Measurements from ENCODE around the gene GRHPR.

The GRHPR gene

DNA sequence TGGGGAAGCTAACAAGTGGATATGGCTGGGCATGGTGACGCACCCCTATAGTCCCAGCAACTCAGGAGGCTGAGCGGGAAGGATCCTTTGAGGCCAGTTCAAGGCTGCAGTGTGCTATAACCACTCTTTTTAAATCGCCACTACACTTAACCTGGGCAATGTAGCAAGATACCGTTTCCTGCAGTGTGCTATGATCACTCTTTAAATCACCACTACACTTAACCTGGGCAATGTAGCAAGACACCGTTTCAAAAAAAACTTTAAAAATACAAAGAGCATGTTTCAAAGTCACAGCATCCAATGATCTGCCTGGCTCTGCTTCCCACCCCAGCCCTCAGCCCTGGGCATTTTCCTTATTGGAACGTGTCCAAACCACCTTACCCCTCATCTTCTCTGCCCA lies 14.5 kb downstream of the GRHPR start:
- H3K4me3 ChIP-seq (ENCODE audit: low read length): no peak overlapping the region
- TF ChIP-seq, protein P1, sequence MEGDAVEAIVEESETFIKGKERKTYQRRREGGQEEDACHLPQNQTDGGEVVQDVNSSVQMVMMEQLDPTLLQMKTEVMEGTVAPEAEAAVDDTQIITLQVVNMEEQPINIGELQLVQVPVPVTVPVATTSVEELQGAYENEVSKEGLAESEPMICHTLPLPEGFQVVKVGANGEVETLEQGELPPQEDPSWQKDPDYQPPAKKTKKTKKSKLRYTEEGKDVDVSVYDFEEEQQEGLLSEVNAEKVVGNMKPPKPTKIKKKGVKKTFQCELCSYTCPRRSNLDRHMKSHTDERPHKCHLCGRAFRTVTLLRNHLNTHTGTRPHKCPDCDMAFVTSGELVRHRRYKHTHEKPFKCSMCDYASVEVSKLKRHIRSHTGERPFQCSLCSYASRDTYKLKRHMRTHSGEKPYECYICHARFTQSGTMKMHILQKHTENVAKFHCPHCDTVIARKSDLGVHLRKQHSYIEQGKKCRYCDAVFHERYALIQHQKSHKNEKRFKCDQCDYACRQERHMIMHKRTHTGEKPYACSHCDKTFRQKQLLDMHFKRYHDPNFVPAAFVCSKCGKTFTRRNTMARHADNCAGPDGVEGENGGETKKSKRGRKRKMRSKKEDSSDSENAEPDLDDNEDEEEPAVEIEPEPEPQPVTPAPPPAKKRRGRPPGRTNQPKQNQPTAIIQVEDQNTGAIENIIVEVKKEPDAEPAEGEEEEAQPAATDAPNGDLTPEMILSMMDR (IDR thresholded peaks at IDR 0.05; ENCODE audit: insufficient read depth, low read depth, low read length, missing control alignments): no peak
- DNase-seq (ENCODE audit: low read depth): no peak

DNA sequence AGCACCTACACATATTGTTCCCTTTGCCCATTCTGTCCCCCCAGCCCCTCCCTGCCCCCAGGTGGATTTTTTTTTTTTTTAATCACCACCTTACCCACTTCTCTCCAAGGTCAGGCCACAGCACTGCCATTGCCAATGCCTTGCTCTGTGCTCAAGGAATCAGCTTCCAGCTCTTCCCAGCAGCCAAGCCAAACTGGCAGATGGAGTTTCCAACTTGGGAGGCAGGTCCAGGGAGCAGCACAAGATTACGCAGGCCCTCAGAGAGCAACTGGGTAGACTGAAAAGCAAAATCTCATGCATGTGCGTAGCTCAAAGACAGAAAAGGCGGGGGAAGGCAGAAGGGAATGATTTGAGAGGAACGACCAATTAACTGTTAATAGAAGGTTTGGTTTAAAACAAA lies 15.1 kb downstream of the GRHPR start:
- DNase-seq (ENCODE audit: low read depth): no peak
- TF ChIP-seq, protein P1 (IDR thresholded peaks at IDR 0.05; ENCODE audit: insufficient read depth, low read depth, low read length, missing control alignments): no peak

DNA sequence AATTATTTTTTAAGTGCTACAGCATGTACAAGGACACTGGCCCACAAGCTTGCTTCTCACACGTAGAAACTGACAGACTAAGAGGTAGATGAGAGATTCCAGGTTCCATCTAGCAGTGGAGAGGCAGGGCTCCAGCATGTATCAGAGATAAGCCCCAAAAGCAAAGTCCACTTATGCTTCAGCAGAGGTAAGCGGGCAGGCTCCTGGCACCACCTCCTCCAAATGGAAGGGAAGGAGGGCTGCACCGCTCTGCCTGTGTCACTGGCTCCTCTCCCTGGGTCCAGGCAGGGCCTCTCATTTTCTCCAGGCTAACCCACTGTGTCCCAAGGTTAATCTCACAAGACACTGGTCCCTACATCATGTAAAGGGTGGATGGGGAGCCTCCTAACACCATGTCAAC lies 15.9 kb downstream of the GRHPR start:
- H3K4me3 ChIP-seq (ENCODE audit: low read length): no peak overlapping the region
- TF ChIP-seq, protein P1 (IDR thresholded peaks at IDR 0.05; ENCODE audit: insufficient read depth, low read depth, low read length, missing control alignments): no peak
- no peak for DNase-seq (ENCODE audit: low read depth)

More for the DNA sequence above, 15.1 kb downstream of the GRHPR start:
- H3K4me3 ChIP-seq (ENCODE audit: low read length): no peak overlapping the region

DNA sequence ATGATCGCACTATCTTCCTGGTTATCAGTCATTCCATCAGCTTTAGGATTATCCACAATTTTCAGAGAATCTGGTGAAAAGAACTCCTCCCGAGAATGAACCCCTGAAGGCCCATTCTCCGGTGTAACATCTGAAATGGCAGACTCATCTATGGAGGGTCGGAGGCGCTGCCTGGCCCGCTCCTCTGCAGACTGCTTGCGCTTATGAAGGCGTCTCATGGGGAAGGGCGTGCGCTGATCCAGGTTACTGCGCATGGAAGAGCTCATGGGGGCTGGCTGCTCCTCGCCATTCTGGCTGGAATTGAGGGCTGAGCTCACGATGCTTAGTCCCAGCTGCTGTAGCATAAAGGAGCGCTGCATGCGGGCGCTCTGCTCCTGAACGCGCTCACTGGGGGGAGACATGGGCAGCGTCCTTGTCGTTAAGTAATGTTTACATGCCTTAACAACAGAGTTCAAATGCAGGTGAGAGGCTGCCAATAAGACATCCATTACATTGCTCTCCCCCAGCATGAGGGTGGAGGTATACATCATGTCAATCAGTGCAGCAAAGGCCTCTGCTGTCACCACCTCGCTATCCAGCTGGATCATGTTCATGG lies 19.4 kb downstream of the GRHPR start:
- no peak for DNase-seq (ENCODE audit: low read depth)
- H3K4me3 ChIP-seq (ENCODE audit: low read length): no peak overlapping the region
- TF ChIP-seq, protein P1 (IDR thresholded peaks at IDR 0.05; ENCODE audit: insufficient read depth, low read depth, low read length, missing control alignments): no peak

DNA sequence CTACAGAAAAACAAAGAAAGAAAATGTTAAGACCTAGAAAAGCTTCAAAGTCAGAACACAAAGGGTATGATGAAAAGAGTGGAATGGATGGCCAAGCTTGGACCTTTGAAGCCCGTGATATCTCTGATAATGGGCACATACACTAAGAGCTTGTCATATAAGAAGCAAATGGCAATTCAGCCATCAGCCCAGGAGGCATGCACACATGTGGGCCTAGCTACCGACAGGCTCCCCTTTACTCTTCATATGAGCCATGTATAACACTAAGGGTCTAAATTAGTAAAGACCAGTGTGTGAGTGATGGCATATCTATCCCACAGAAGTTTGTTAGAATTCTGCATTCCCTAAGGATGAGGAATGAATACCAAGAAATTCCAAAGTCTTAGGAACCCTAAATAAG lies 20.1 kb downstream of the GRHPR start:
- TF ChIP-seq, protein P1 (IDR thresholded peaks at IDR 0.05; ENCODE audit: insufficient read depth, low read depth, low read length, missing control alignments): no peak
- H3K4me3 ChIP-seq (ENCODE audit: low read length): no peak overlapping the region
- DNase-seq (ENCODE audit: low read depth): no peak

DNA sequence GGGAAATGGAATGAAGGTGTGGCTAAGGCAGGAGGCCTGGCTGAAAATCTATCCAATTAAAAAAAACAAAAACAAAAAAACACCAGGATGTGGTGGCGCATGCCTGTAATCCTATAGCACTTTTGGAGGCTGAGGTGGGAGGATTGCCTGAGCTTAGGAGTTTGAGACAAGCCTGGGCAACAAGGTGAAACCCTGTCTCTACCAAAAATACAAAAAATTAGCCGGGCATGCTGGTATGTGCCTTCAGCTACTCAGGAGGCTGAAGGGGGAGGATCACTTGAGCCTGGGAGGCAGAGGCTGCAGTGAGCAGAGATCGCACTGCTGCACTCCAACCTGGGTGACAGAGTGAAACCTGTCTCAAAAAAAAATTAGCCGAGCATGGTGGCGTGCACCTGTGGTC lies 21.1 kb downstream of the GRHPR start:
- TF ChIP-seq, protein P1 (IDR thresholded peaks at IDR 0.05; ENCODE audit: insufficient read depth, low read depth, low read length, missing control alignments): no peak
- no peak overlapping the region for H3K4me3 ChIP-seq (ENCODE audit: low read length)
- DNase-seq (ENCODE audit: low read depth): no peak

DNA sequence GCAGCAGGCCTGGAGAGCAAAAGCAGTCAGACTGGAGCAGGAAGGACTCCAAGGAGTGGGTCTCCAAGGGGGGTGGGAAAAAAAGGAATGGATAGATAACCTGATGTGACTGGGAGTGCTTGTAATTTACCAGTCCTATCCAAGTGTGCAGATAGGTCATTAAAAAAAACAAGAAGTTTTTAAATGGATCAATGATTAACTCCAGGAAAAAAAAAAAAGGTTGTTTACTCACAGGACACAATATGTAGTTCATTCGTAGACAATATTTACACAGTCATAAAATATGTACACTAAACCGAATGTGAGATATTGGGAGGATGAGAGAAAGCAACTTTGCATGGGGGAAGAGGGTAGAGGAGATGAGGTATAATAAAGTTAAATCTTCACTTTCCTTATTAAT lies 22.4 kb downstream of the GRHPR start:
- no peak overlapping the region for H3K4me3 ChIP-seq (ENCODE audit: low read length)
- no peak for DNase-seq (ENCODE audit: low read depth)
- TF ChIP-seq, protein P1 (IDR thresholded peaks at IDR 0.05; ENCODE audit: insufficient read depth, low read depth, low read length, missing control alignments): no peak

Data from epithelial cell of esophagus (primary cell).